Colonic mucosa (tissue), 4 donors: ENCODE results near the gene PARP1. TPM values are rescaled to one million over a fixed set of nuclear protein-coding genes. Genes with fewer than 3 reads are reported as not detected.

ENCODE experiments used
- DNase-seq: peaks from one replicate; pipeline ENCODE4 v3.0.0-alpha.2; 2020
- H3K27ac ChIP-seq: fragments of 200-600 bp; one replicate; pipeline ENCODE4 v1.8.0; 2021
- H3K27me3 ChIP-seq: fragments of 200-600 bp; one replicate; pipeline ENCODE4 v1.8.0; 2021
- H3K36me3 ChIP-seq: fragments of 200-600 bp; one replicate; pipeline ENCODE4 v1.8.0; 2021
- H3K4me1 ChIP-seq: fragments of 200-600 bp; one replicate; pipeline ENCODE4 v1.8.0; 2021; ENCODE audit warnings: mild to moderate bottlenecking
- H3K4me3 ChIP-seq: fragments of 200-600 bp; one replicate; pipeline ENCODE4 v1.8.0; 2021
- H3K9ac ChIP-seq, 2 donors: one replicate each; pipeline ENCODE4 v1.7.0; 2013; ENCODE audit warnings: control low read depth in 2 of 2, low read depth in 2 of 2, low read length in 2 of 2
- H3K9me3 ChIP-seq: fragments of 200-600 bp; one replicate; pipeline ENCODE4 v1.8.0; 2021
- intact Hi-C: fragments of 100-400 bp; cut with DNase I; formaldehyde crosslinking; loops from one replicate; pipeline ENCODE4 v1.14.1; 2022
- total RNA-seq, 2 donors: library from RNA; stranded (reverse); fragmentation: NEBNext Ultra II Directional in 1 of 2; extraction: Animal tissue kit (Norgen Biotek cat#: 25700) in 1 of 2; gene quantifications; one replicate each; pipeline ENCODE4 v1.2.1, GENCODE V29; 2021
- TF ChIP-seq, protein P1 (sequence below): fragments of 200-600 bp; IDR thresholded peaks from one replicate; pipeline ENCODE4 v1.8.0; 2022; ENCODE audit warnings: antibody characterized with exemption, mild to moderate bottlenecking
- donor health status: healthy.
- donor health status: DM: no; HTN: no; CAD: no.
- donor health status: DM: no; HTN: no; CAD: no.

PARP1 gene
- total RNA-seq, 2 donors from 2014 or later = 56.7 to 96.3 TPM

DNA sequence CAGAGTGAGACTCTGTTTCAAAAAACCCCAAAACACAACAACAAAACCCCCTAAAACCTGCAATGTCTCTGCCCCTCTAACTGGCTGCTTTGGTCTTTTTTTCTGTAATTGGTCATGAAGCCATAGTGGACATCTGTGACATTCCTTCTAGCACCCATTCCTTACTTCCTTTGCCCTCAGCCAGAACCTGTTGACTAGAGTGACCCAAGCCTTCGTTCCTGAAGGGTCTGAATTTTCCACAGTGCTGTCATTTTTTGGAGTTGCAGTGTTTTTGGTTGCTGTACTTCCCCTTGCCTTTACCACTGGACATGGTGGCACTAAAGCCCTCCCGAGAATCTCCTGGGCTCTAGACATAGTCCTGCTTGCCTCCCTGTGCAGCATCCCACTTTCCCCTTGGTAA, 50.5 kb downstream of the PARP1 start:
- Histone ChIP-seq H3K27ac (no peak overlapping the region), H3K9ac (no peak overlapping the region), H3K9me3 (no peaks in the 10 kb centered on the region), H3K27me3 (no peaks in the 10 kb centered on the region), H3K36me3 (no peaks in the 10 kb centered on the region), H3K4me1 (no peaks in the 10 kb centered on the region), H3K4me3 (no peak overlapping the region)
- intact Hi-C loops = no loop called here
- TF ChIP-seq, protein P1, sequence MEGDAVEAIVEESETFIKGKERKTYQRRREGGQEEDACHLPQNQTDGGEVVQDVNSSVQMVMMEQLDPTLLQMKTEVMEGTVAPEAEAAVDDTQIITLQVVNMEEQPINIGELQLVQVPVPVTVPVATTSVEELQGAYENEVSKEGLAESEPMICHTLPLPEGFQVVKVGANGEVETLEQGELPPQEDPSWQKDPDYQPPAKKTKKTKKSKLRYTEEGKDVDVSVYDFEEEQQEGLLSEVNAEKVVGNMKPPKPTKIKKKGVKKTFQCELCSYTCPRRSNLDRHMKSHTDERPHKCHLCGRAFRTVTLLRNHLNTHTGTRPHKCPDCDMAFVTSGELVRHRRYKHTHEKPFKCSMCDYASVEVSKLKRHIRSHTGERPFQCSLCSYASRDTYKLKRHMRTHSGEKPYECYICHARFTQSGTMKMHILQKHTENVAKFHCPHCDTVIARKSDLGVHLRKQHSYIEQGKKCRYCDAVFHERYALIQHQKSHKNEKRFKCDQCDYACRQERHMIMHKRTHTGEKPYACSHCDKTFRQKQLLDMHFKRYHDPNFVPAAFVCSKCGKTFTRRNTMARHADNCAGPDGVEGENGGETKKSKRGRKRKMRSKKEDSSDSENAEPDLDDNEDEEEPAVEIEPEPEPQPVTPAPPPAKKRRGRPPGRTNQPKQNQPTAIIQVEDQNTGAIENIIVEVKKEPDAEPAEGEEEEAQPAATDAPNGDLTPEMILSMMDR = no peak
- no peak for DNase-seq

DNA sequence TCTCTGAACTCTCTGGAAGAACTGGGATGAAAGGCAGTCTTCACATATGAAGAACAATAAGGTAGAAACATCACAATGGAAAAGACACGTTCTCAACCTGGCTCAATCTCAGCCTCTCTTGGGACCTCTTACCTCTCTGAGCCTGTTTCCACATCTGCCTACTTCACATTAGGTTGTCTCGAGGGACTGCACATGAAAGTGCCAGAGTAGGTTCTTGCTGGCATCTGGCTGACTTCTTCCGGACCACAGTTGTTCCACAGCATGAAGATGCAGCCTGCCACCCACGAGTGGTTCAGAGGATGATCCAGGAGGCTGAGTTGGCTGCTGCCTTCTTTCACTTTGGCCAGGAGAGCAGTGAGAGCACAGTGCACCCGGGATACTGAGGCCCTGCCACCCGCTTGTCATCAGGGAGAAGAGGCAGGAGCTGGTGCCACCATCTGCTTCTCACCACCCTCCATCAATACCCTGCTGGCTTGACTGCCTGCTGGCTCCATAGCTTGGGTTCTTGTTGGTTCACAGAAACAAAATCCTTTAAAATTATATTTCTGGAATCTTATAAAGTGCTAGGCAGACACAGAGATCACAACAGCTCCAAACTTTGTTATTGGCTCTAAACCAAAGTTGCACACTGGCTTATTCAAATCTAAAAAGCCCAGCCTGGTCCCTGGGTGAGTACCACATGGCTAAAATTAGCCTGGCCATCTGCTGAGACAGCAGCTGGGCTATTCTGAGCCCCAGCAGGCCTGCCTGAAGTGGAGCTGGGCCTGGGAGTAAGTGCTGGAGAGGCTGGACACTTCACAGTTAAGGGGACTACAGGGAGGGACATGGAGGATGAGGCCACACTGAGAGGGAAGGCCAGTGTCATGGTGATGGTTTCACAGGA, 52.0 kb downstream of the PARP1 start:
- intact Hi-C loops = no loop called here
- H3K9me3 ChIP-seq = no peaks in the 10 kb centered on the region
- no peaks in the 10 kb centered on the region for H3K4me1 ChIP-seq
- TF ChIP-seq, protein P1 = no peak
- no peak overlapping the region for H3K27ac ChIP-seq
- DNase-seq = no peak
- no peak overlapping the region for H3K9ac ChIP-seq
- no peaks in the 10 kb centered on the region for H3K36me3 ChIP-seq
- H3K4me3 ChIP-seq = no peak overlapping the region
- no peaks in the 10 kb centered on the region for H3K27me3 ChIP-seq

DNA sequence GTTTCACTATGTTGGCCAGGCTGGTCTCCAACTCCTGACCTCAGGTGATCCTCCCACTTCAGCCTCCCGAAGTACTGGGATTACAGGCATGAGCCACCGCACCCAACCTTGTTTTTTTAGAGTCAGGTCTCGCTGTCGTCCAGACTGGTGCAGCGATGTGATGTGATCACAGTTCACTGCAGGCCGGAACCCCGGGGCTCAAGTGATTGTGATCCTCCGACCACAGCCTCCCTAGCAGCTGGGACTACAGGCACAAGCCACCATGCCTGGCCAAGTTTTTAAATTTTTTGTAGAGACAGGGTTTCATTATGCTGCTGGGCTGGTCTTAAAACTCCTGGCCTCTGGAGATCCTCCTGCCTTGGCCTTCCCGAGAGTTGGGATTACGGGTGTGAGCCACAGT, 52.9 kb downstream of the PARP1 start:
- no peaks in the 10 kb centered on the region for H3K36me3 ChIP-seq
- DNase-seq = no peak
- H3K4me1 ChIP-seq = no peaks in the 10 kb centered on the region
- H3K27me3 ChIP-seq = no peaks in the 10 kb centered on the region
- no peaks in the 10 kb centered on the region for H3K9me3 ChIP-seq
- intact Hi-C loops = no loop called here
- no peak overlapping the region for H3K9ac ChIP-seq
- H3K4me3 ChIP-seq = no peak overlapping the region
- TF ChIP-seq, protein P1 = no peak
- H3K27ac ChIP-seq = no peak overlapping the region

DNA sequence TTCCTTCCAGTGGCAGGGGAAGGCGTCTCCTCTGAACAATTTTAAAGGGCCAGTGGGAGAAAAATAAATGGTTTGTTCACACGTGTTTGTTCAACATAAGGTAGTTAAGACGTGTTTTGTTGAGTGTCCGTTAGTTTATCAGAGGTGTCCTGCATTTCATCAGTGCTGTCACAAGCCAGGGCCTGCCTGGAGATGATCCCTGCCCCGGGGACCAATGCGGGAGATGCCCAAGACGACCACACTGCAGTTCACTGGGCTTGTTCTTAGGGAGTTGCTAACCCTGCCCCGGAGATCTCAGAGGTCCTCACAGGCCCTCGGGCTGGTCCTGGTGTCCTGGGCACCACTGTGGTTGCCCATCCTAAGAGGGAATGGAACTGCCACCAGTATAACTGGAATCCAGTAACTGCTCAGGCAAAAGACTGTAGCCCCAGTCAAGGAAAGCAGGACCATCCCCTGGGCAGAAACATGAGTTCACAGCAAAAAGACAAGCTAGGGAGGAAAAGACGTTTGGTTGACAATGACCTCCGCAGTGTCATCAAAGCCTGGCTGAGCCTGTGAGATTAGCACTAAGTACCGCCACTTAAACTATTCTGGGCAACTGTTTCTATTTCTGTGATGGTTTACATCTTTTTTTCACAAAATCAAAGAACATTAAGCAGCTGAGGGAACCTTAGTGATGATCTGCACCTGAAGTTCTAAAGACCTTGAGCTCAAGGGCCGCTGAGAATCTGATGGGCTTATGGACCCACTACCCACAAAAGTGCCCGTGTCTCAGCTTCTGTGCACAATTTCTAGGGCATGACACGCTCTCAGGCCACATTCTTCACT, 54.0 kb downstream of the PARP1 start:
- intact Hi-C loops = no loop called here
- Histone ChIP-seq H3K4me3 (no peak overlapping the region), H3K27me3 (no peaks in the 10 kb centered on the region), H3K27ac (no peak overlapping the region), H3K36me3 (no peaks in the 10 kb centered on the region), H3K9ac (no peak overlapping the region), H3K4me1 (no peaks in the 10 kb centered on the region), H3K9me3 (no peaks in the 10 kb centered on the region)
- TF ChIP-seq, protein P1 = no peak
- DNase-seq = no peak

DNA sequence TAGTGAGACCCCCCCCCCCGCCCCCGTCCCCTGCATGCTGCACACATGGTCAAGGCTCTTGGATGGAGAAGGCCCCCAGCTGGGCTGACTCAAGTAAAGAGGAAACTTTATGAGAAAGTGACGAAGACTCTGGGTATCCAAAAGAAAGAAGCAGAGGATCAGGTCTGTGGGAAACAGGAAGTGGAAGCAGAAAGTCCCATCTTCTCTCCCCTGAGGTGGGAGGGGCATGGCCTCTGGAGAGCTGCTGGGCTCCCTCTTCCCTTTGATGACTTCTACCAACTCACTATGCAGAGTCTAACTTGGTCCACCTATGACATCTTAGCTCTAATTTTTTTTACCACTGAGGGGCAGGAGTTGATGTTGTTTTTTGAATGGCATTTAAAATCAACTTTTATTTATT, 56.2 kb downstream of the PARP1 start:
- H3K9me3 ChIP-seq = no peaks in the 10 kb centered on the region
- no peak overlapping the region for H3K27ac ChIP-seq
- no peak overlapping the region for H3K9ac ChIP-seq
- no peaks in the 10 kb centered on the region for H3K27me3 ChIP-seq
- no peaks in the 10 kb centered on the region for H3K36me3 ChIP-seq
- no peaks in the 10 kb centered on the region for H3K4me1 ChIP-seq
- no peak for DNase-seq
- intact Hi-C loops = no loop called here
- TF ChIP-seq, protein P1 = no peak
- no peak overlapping the region for H3K4me3 ChIP-seq
